Stomach (tissue), 9 donors: ENCODE data around the gene SMIM14. TPM values are rescaled to one million over a fixed set of nuclear protein-coding genes. Genes with fewer than 3 reads are reported as not detected.
"Not testable (repeated sequence)": the region's sequence is repeated elsewhere in the genome, so short reads cannot be mapped to it uniquely, and the experiment has no call there.

Experiments used
- DNase-seq, 2 donors: peaks; one replicate each; pipeline versions ENCODE4 v3.0.0 to v3.0.0-alpha.2; 2013 to 2019
- H3K27ac ChIP-seq, 5 donors: fragments of 200-600 bp in 4 of 5; sonication (generic) in 4 of 5; one replicate each; pipeline ENCODE4 v1.5.1; 2013 to 2019; ENCODE audit warnings: mild to moderate bottlenecking in 1 of 5, moderate library complexity in 1 of 5
- H3K27me3 ChIP-seq, 3 donors: fragments of 200-600 bp; sonication (generic); one replicate each; pipeline ENCODE4 v1.5.1; 2017 to 2019; ENCODE audit warnings: mixed run types in 1 of 3
- H3K36me3 ChIP-seq, 4 donors: fragments of 200-600 bp; sonication (generic); 1 replicate in 3 of 4; 2 replicates in 1 of 4; pipeline ENCODE4 v1.5.1; 2016 to 2019
- H3K4me1 ChIP-seq, 4 donors: fragments of 200-600 bp; sonication (generic); one replicate each; pipeline ENCODE4 v1.5.1; 2016 to 2019
- H3K4me3 ChIP-seq, 4 donors: fragments of 200-600 bp; sonication (generic) in 3 of 4; one replicate each; pipeline ENCODE4 v1.5.1; 2016 to 2019; ENCODE audit warnings: mild to moderate bottlenecking in 1 of 4
- H3K9me3 ChIP-seq, 4 donors: fragments of 200-600 bp; sonication (generic); one replicate each; pipeline ENCODE4 v1.5.1; 2016 to 2019
- CTCF ChIP-seq, 7 experiments: fragments of 450-650 bp in 4 of 7; fragments of 200-600 bp in 3 of 7; sonication (generic) in 3 of 7; IDR thresholded peaks; one replicate each; pipeline ENCODE4 v1.5.1; 2016 to 2019; ENCODE audit warnings: antibody characterized with exemption in 7 of 7, control low read depth in 2 of 7, mild to moderate bottlenecking in 1 of 7
- EP300 ChIP-seq: sonication (generic); formaldehyde crosslinking; IDR thresholded peaks from one replicate; pipeline ENCODE4 v1.6.1; 2017; ENCODE audit warnings: antibody characterized with exemption
- POLR2A ChIP-seq, 4 donors: fragments of 450-650 bp; IDR thresholded peaks; one replicate each; pipeline ENCODE4 v1.6.1; 2016; ENCODE audit warnings: antibody characterized with exemption in 4 of 4, control low read depth in 2 of 4, mild to moderate bottlenecking in 1 of 4, moderate library complexity in 1 of 4
- POLR2AphosphoS5 ChIP-seq, 3 donors: sonication (generic); formaldehyde crosslinking; IDR thresholded peaks; one replicate each; pipeline ENCODE4 v1.6.1; 2016; ENCODE audit warnings: antibody characterized with exemption in 3 of 3
- WGBS, 5 donors: extraction: QIAGEN DNeasy Blood & Tissue Kit in 3 of 5; methylation state at CpG; one replicate each; pipeline versions ENCODE4 v1.1.5 to v1.1.7; 2013 to 2018; 5-methylcytosine and 5-hydroxymethylcytosine counted together
- intact Hi-C: fragments of 100-400 bp; cut with DNase I; formaldehyde crosslinking; loops from one replicate; pipeline ENCODE4 v1.15.1; 2023; ENCODE audit warnings: low total_unique reads
- polyA plus RNA-seq, 3 donors: library from polyadenylated mRNA; stranded (reverse); fragments of 200-250 nt; gene quantifications; one replicate each; pipeline ENCODE4 v1.2.3, GENCODE V29; 2013
- total RNA-seq, 5 donors: library from RNA; depleted of rRNA; stranded (reverse); fragments of >200 nt; gene quantifications; one replicate each; pipeline versions ENCODE4 v1.1.0 to v1.2.3, GENCODE V29; 2014 to 2016
- donor health status: healthy with polysubstance abuse.
- donor health status: Bipolar disorder and iron deficiency.
- donor health status: healthy.

The SMIM14 gene
- total and polyA plus RNA-seq, 8 donors, result 11.1 to 83.6 (median 32.7) TPM

GRCh38 chr4:39505581-39505980 is 133.1 kb downstream of the SMIM14 start:
- no peak for DNase-seq
- H3K4me1 ChIP-seq, result no peaks in the 10 kb centered on the region
- TF ChIP-seq POLR2A (IDR thresholded peaks at IDR 0.05), result no peak
- TF ChIP-seq CTCF (IDR thresholded peaks at IDR 0.05), result no peak
- no peak for TF ChIP-seq POLR2AphosphoS5 (IDR thresholded peaks at IDR 0.05)
- no peak for TF ChIP-seq EP300
- no peaks in the 10 kb centered on the region for H3K27me3 ChIP-seq
- intact Hi-C loops, result no loop called here
- WGBS, 5 donors, result 50 to 67% (median 63%) methylated on average over 1 of the region's 1 CpG
- no peak overlapping the region for H3K27ac ChIP-seq
- H3K36me3 ChIP-seq, result peaks cover 91 to 100% (median 100%) of the 10 kb centered on the region in 4 donors
- H3K4me3 ChIP-seq, result no peak overlapping the region
- no peaks in the 10 kb centered on the region for H3K9me3 ChIP-seq

- no peak for DNase-seq
- Histone ChIP-seq H3K9me3 (no peaks in the 10 kb centered on the region), H3K4me1 (no peaks in the 10 kb centered on the region), H3K27me3 (no peaks in the 10 kb centered on the region), H3K36me3 (peaks cover 86 to 100% (median 100%) of the 10 kb centered on the region in 4 donors), H3K27ac (no peak overlapping the region), H3K4me3 (no peak overlapping the region)
- no peak for TF ChIP-seq CTCF (IDR thresholded peaks at IDR 0.05)
- no peak for TF ChIP-seq EP300
- TF ChIP-seq POLR2A (IDR thresholded peaks at IDR 0.05), result no peak
- no peak for TF ChIP-seq POLR2AphosphoS5 (IDR thresholded peaks at IDR 0.05)
- 84 to 100% (median 95%) methylated on average over 2 of the region's 2 CpGs for WGBS, 5 donors
- intact Hi-C loops, result no loop called here
These were observed 134.1 kb downstream of the SMIM14 start for GRCh38 chr4:39504538-39504937.

GRCh38 chr4:39502664-39503035 is 136.0 kb downstream of the SMIM14 start:
- H3K4me1 ChIP-seq, DNase-seq, H3K9me3 ChIP-seq, H3K4me3 ChIP-seq, H3K27me3 ChIP-seq, intact Hi-C loops: not testable (repeated sequence)
- peaks cover 75 to 97% (median 97%) of the 10 kb centered on the region in 4 donors for H3K36me3 ChIP-seq
- peak overlapping the region in 1 of 5 donors; percentile 24 for H3K27ac ChIP-seq
- 87 to 95% (median 93%) methylated on average over 4 of the region's 4 CpGs for WGBS, 5 donors

- Histone ChIP-seq H3K4me1 (no peaks in the 10 kb centered on the region), H3K27me3 (no peaks in the 10 kb centered on the region), H3K9me3 (no peaks in the 10 kb centered on the region), H3K36me3 (peaks cover 70 to 92% (median 92%) of the 10 kb centered on the region in 4 donors), H3K27ac (peak overlapping the region in 1 of 5 donors; percentile 24), H3K4me3 (no peak overlapping the region)
- TF ChIP-seq EP300 (no peak), POLR2AphosphoS5 (IDR thresholded peaks at IDR 0.05) (no peak), CTCF (IDR thresholded peaks at IDR 0.05) (no peak), POLR2A (IDR thresholded peaks at IDR 0.05) (no peak)
- intact Hi-C loops, result no loop called here
- DNase-seq, result no peak
These were observed 136.5 kb downstream of the SMIM14 start for GRCh38 chr4:39502019-39502663.

GRCh38 chr4:39498727-39499020 is 140.0 kb downstream of the SMIM14 start:
- no peak for TF ChIP-seq CTCF (IDR thresholded peaks at IDR 0.05)
- TF ChIP-seq POLR2A (IDR thresholded peaks at IDR 0.05), result no peak
- no peak for TF ChIP-seq POLR2AphosphoS5 (IDR thresholded peaks at IDR 0.05)
- no peak for TF ChIP-seq EP300
- H3K27me3 ChIP-seq, result no peaks in the 10 kb centered on the region
- H3K36me3 ChIP-seq, result peaks cover 39 to 57% (median 57%) of the 10 kb centered on the region in 4 donors
- DNase-seq, result no peak
- no peaks in the 10 kb centered on the region for H3K9me3 ChIP-seq
- no peak overlapping the region for H3K27ac ChIP-seq
- no peaks in the 10 kb centered on the region for H3K4me1 ChIP-seq
- intact Hi-C loops, result no loop called here
- H3K4me3 ChIP-seq, result no peak overlapping the region
